Progenitor cell of endocrine pancreas (in vitro differentiated cells): Measurements from ENCODE around the gene TOMM20. TPM values are rescaled to one million over a fixed set of nuclear protein-coding genes. Genes with fewer than 3 reads are reported as not detected.
A peak's percentile ranks its signal among the peaks of the same experiment; 100 is the strongest.

Experiments used
- DNase-seq: peaks from one replicate; pipeline ENCODE4 v3.0.0; 2021; ENCODE audit warnings: low spot score; ENCODE audit not compliant: unreplicated experiment
- H3K27ac Mint-ChIP-seq: 2 replicates; pipeline ENCODE4 v1.8.0; 2021; ENCODE audit warnings: mild to moderate bottlenecking, moderate library complexity, mixed read lengths
- H3K27me3 Mint-ChIP-seq: 2 replicates; pipeline ENCODE4 v1.8.0; 2021; ENCODE audit warnings: mixed read lengths
- H3K36me3 Mint-ChIP-seq: 2 replicates; pipeline ENCODE4 v1.8.0; 2022; ENCODE audit warnings: mixed read lengths; ENCODE audit not compliant: insufficient read depth
- H3K4me1 Mint-ChIP-seq: 2 replicates; pipeline ENCODE4 v1.8.0; 2021; ENCODE audit warnings: low read depth, mixed read lengths
- H3K4me3 Mint-ChIP-seq: 2 replicates; pipeline ENCODE4 v1.8.0; 2021; ENCODE audit warnings: low read depth, mild to moderate bottlenecking, moderate library complexity, mixed read lengths
- H3K9me3 Mint-ChIP-seq: 2 replicates; pipeline ENCODE4 v1.8.0; 2021; ENCODE audit warnings: low read depth, mixed read lengths
- total RNA-seq: library from RNA; stranded (reverse); gene quantifications from 2 replicates; pipeline ENCODE4 v1.2.1, GENCODE V29; 2021
- TF ChIP-seq, protein P1 (sequence below): fragments of 200-600 bp; sonication (generic); IDR thresholded peaks from one replicate; pipeline ENCODE4 v1.5.0; 2021; ENCODE audit warnings: antibody characterized with exemption, mild to moderate bottlenecking; ENCODE audit not compliant: unreplicated experiment

TOMM20 gene
- total RNA-seq, 1 donor from 2014 or later = 110 TPM

DNA sequence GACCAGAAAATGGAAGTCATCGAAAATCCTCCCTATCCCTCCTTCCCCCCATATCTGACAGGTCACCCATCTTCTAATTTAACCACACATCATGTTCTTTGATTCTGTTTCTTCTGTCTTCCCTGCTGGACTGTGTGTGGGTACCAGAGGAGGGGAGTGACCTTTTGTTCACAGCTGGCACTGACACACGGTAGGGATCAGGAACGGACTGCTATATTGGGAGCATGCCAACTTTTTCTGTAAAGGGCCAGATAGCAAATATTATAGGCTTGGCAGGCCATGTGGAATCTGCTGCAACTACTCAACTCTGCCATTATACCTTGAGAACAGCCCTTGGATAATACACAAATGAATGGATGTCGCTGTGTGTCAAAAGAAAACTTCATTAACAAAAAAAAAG lies 7.5 kb upstream of the TOMM20 start:
- H3K27ac Mint-ChIP-seq = no peak overlapping the region
- peaks cover 46% of the 10 kb centered on the region for H3K36me3 Mint-ChIP-seq

DNA sequence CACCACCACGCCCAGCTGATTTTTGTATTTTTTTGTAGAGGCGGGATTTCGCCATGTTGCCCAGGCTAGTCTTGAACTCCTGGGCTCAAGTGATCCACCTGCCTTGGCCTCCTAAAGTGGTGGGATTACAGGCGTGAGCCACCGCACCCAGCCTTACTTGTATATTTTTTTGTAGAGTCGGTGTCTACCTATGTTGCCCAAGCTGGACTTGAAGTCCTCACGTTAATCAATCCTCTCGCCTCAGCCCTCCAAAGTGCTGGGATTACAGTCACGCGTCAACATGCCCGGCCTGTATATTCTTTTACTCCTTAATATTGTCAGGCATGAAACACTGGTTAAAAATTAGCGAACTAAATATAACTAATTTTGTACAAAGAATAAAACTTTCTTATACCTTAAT lies 5.5 kb upstream of the TOMM20 start:
- Mint-ChIP-seq H3K9me3 (no peaks in the 10 kb centered on the region), H3K27ac (no peak overlapping the region), H3K4me3 (no peak overlapping the region), H3K4me1 (peaks cover 4% of the 10 kb centered on the region), H3K36me3 (peaks cover 42% of the 10 kb centered on the region), H3K27me3 (no peaks in the 10 kb centered on the region)
- DNase-seq = no peak
- TF ChIP-seq, protein P1, sequence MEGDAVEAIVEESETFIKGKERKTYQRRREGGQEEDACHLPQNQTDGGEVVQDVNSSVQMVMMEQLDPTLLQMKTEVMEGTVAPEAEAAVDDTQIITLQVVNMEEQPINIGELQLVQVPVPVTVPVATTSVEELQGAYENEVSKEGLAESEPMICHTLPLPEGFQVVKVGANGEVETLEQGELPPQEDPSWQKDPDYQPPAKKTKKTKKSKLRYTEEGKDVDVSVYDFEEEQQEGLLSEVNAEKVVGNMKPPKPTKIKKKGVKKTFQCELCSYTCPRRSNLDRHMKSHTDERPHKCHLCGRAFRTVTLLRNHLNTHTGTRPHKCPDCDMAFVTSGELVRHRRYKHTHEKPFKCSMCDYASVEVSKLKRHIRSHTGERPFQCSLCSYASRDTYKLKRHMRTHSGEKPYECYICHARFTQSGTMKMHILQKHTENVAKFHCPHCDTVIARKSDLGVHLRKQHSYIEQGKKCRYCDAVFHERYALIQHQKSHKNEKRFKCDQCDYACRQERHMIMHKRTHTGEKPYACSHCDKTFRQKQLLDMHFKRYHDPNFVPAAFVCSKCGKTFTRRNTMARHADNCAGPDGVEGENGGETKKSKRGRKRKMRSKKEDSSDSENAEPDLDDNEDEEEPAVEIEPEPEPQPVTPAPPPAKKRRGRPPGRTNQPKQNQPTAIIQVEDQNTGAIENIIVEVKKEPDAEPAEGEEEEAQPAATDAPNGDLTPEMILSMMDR = no peak

More for the DNA sequence above, 7.5 kb upstream of the TOMM20 start:
- no peak for DNase-seq
- no peak overlapping the region for H3K4me3 Mint-ChIP-seq
- TF ChIP-seq, protein P1 = no peak
- no peaks in the 10 kb centered on the region for H3K27me3 Mint-ChIP-seq
- no peaks in the 10 kb centered on the region for H3K4me1 Mint-ChIP-seq
- no peaks in the 10 kb centered on the region for H3K9me3 Mint-ChIP-seq

DNA sequence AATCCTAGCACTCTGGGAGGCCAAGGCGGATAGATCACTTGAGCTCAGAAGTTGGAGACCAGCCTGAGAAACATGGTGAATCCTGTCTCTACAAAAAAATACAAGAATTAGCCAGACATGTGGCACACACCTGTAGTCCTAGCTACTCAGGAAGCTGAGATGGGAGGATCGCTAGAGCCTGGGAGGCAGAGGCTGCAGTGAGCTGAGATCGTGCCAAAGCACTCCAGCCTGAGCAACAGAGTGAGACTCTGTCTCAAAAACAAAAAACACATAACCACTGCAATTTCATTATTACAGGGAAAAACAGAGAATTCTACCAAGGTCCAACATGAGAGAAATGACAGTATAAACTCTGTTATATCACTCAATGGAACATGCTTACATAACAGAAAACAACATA lies 4.4 kb upstream of the TOMM20 start:
- H3K4me3 Mint-ChIP-seq = no peak overlapping the region
- no peaks in the 10 kb centered on the region for H3K27me3 Mint-ChIP-seq
- H3K27ac Mint-ChIP-seq = no peak overlapping the region
- H3K4me1 Mint-ChIP-seq = peaks cover 6% of the 10 kb centered on the region
- H3K9me3 Mint-ChIP-seq = no peaks in the 10 kb centered on the region
- no peak for DNase-seq
- H3K36me3 Mint-ChIP-seq = peaks cover 37% of the 10 kb centered on the region
- TF ChIP-seq, protein P1 = no peak

DNA sequence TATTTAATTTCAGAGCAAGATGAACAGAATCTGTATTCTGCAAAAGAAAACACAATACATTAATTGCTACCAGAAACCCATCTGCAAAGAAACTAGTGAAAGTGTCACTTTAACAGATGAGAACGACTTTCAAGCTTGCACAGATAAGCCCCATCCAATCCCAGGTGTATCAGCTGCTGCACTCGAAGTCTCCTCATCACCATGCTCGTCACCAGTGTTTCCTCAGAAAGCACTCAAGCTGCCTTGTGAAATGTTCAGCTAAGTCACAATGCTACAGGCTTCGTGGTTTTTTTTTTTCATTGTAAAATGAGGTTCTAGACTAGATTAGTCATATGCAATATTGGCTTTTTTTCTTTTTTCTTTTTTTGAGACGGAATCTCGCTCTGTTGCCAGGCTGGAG lies 3.3 kb upstream of the TOMM20 start:
- Mint-ChIP-seq H3K4me1 (peaks cover 13% of the 10 kb centered on the region), H3K27me3 (no peaks in the 10 kb centered on the region), H3K36me3 (peaks cover 31% of the 10 kb centered on the region), H3K9me3 (no peaks in the 10 kb centered on the region), H3K27ac (no peak overlapping the region), H3K4me3 (no peak overlapping the region)
- no peak for DNase-seq
- TF ChIP-seq, protein P1 = no peak

DNA sequence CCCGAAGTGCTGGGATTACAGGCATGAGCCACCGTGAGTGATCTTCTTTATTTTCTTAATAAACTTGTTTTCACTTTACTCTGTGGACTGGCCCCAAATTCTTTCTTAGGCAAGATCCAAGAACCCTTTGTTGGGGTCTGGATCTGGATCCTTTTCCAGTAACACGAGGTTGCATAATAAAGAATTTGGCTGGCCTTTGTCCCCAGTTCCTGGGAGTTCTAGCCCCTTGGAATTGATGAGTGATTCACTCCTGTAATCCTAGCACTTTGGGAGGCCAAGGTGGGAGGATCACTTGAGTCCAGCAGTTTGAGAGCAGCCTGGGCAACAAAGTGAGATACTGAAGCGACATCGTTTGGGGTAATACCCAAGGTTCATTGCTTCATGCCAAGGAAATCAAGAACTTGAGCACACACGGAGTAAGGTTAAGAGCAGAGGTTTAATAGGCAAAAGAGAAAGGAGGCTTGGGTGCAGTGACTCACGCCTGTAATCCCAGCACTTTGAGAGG lies 2.2 kb upstream of the TOMM20 start:
- H3K27ac Mint-ChIP-seq = peak overlapping the region; percentile 67
- DNase-seq = no peak
- H3K9me3 Mint-ChIP-seq = no peaks in the 10 kb centered on the region
- peaks cover 26% of the 10 kb centered on the region for H3K36me3 Mint-ChIP-seq
- peaks cover 21% of the 10 kb centered on the region for H3K4me1 Mint-ChIP-seq
- no peaks in the 10 kb centered on the region for H3K27me3 Mint-ChIP-seq
- no peak overlapping the region for H3K4me3 Mint-ChIP-seq
- TF ChIP-seq, protein P1 = no peak
